WTC11 (cell line): Measurements from ENCODE around the gene SKAP1. TPM values are rescaled to one million over a fixed set of nuclear protein-coding genes. Genes with fewer than 3 reads are reported as not detected.
"Not testable (repeated sequence)": the region's sequence is repeated elsewhere in the genome, so short reads cannot be mapped to it uniquely, and the experiment has no call there.

ENCODE experiments used
- ATAC-seq: fragments of 200-7000 bp; cut with Tn5 transposase; 2 replicates; pipeline ENCODE4 v1.10.0; 2021; ENCODE audit warnings: mild to moderate bottlenecking, moderate library complexity
- CTCF ChIA-PET: fragments of 300-600 bp; sonication (Branson Sonifier 250); formaldehyde crosslinking; loops from one replicate; lab custom pipeline; 2021; ENCODE audit warnings: antibody characterized with exemption; lab: Charles Lee
- POLR2A ChIA-PET: fragments of 350-600 bp; sonication (Branson Sonifier 250); formaldehyde crosslinking; loops from one replicate; lab custom pipeline; 2021; ENCODE audit warnings: antibody characterized with exemption; lab: Charles Lee
- DNase-seq: peaks from one replicate; pipeline ENCODE4 v3.0.0; 2021; ENCODE audit warnings: low spot score
- H3K27ac Mint-ChIP-seq: 2 replicates; pipeline ENCODE4 v1.8.0; 2021; ENCODE audit warnings: mixed read lengths
- H3K27me3 Mint-ChIP-seq: 2 replicates; pipeline ENCODE4 v1.8.0; 2021; ENCODE audit warnings: low read depth, mild to moderate bottlenecking, moderate library complexity, mixed read lengths
- H3K36me3 Mint-ChIP-seq: 2 replicates; pipeline ENCODE4 v1.8.0; 2021; ENCODE audit warnings: mixed read lengths
- H3K4me1 Mint-ChIP-seq: 2 replicates; pipeline ENCODE4 v1.8.0; 2022; ENCODE audit warnings: mixed read lengths
- H3K4me3 Mint-ChIP-seq: 2 replicates; pipeline ENCODE4 v1.8.0; 2021; ENCODE audit warnings: mild to moderate bottlenecking, moderate library complexity, mixed read lengths
- H3K9me3 Mint-ChIP-seq: 2 replicates; pipeline ENCODE4 v1.8.0; 2021; ENCODE audit warnings: mixed read lengths
- ATF3 ChIP-seq: sonication (generic); formaldehyde crosslinking; conservative IDR thresholded peaks from 2 replicates; pipeline ENCODE4 v1.8.1; 2022; ENCODE audit warnings: mild to moderate bottlenecking, missing genetic modification reagents
- ATF6 ChIP-seq: sonication (generic); formaldehyde crosslinking; IDR thresholded peaks from 2 replicates; pipeline ENCODE4 v1.8.1; 2023; ENCODE audit warnings: mild to moderate bottlenecking, missing genetic modification reagents
- CBFB ChIP-seq: sonication (generic); formaldehyde crosslinking; IDR thresholded peaks from 2 replicates; pipeline ENCODE4 v1.8.1; 2022; ENCODE audit warnings: mild to moderate bottlenecking, low read depth, missing genetic modification reagents
- E2F1 ChIP-seq: sonication (generic); formaldehyde crosslinking; IDR thresholded peaks from 2 replicates; pipeline ENCODE4 v1.8.0; 2022; ENCODE audit warnings: mild to moderate bottlenecking, missing genetic modification reagents
- ESRRA ChIP-seq: sonication (generic); formaldehyde crosslinking; IDR thresholded peaks from 2 replicates; pipeline ENCODE4 v1.8.1; 2022; ENCODE audit warnings: mild to moderate bottlenecking, missing genetic modification reagents, borderline replicate concordance
- ETV6 ChIP-seq: sonication (generic); formaldehyde crosslinking; IDR thresholded peaks from 2 replicates; pipeline ENCODE4 v1.8.1; 2022; ENCODE audit warnings: mild to moderate bottlenecking, missing genetic modification reagents
- FOXP1 ChIP-seq: sonication (generic); formaldehyde crosslinking; IDR thresholded peaks from 2 replicates; pipeline ENCODE4 v1.8.0; 2022; ENCODE audit warnings: missing genetic modification reagents, mild to moderate bottlenecking, moderate library complexity, borderline replicate concordance
- HMGXB4 ChIP-seq: sonication (generic); formaldehyde crosslinking; IDR thresholded peaks from 2 replicates; pipeline ENCODE4 v1.8.1; 2023; ENCODE audit warnings: mild to moderate bottlenecking, moderate library complexity, missing genetic modification reagents
- MYBL2 ChIP-seq: sonication (generic); formaldehyde crosslinking; IDR thresholded peaks from 2 replicates; pipeline ENCODE4 v1.8.1; 2023; ENCODE audit warnings: mild to moderate bottlenecking, moderate library complexity, missing genetic modification reagents
- NFATC4 ChIP-seq: fragments of 250-450 bp; sonication (Bioruptor Pico); IDR thresholded peaks from 2 replicates; pipeline ENCODE4 v1.9.0; 2021; ENCODE audit warnings: mild to moderate bottlenecking
- NR3C1 ChIP-seq: sonication (generic); formaldehyde crosslinking; conservative IDR thresholded peaks from 2 replicates; pipeline ENCODE4 v1.8.1; 2023; ENCODE audit warnings: low read depth, mild to moderate bottlenecking, missing genetic modification reagents
- OVOL2 ChIP-seq: fragments of 250-450 bp; sonication (Bioruptor Pico); IDR thresholded peaks from 2 replicates; pipeline ENCODE4 v1.9.0; 2021; ENCODE audit warnings: mild to moderate bottlenecking, borderline replicate concordance
- STAT6 ChIP-seq: sonication (generic); formaldehyde crosslinking; conservative IDR thresholded peaks from 2 replicates; pipeline ENCODE4 v1.8.1; 2023; ENCODE audit warnings: mild to moderate bottlenecking, low read depth, missing genetic modification reagents, moderate library complexity
- ZNF423 ChIP-seq: fragments of 250-450 bp; sonication (Bioruptor Pico); IDR thresholded peaks from 2 replicates; pipeline ENCODE4 v2.1.2; 2022; ENCODE audit warnings: mild to moderate bottlenecking, moderate library complexity
- total RNA-seq: library from RNA; stranded (reverse); gene quantifications from 3 replicates; pipeline ENCODE4 v1.2.3, GENCODE V29; 2021

The SKAP1 gene
- total RNA-seq, 1 experiment from 2014 or later = not detected

GRCh38 chr17:48340916-48341315 is 89.1 kb downstream of the SKAP1 start:
- Mint-ChIP-seq H3K27ac (no peak overlapping the region), H3K4me3 (no peak overlapping the region)
- POLR2A ChIA-PET = no interaction called here
- TF ChIP-seq NFATC4 = no peak
- TF ChIP-seq FOXP1 (CRISPR knock-in tag) = no peak
- TF ChIP-seq ZNF423 = no peak
- no peak for TF ChIP-seq ATF6 (CRISPR knock-in tag)
- TF ChIP-seq, all 79 proteins: peak for 0
- Mint-ChIP-seq H3K36me3 (no peaks in the 10 kb centered on the region), H3K9me3 (no peaks in the 10 kb centered on the region), H3K4me1 (no peaks in the 10 kb centered on the region), H3K27me3 (peaks cover 46% of the 10 kb centered on the region)
- ATAC-seq = no peak
- DNase-seq = no peak
- CTCF ChIA-PET = no interaction called here

GRCh38 chr17:48338720-48339119 is 91.3 kb downstream of the SKAP1 start:
- no peak overlapping the region for H3K4me3 Mint-ChIP-seq
- H3K27ac Mint-ChIP-seq = no peak overlapping the region
- no peaks in the 10 kb centered on the region for H3K36me3 Mint-ChIP-seq
- H3K27me3 Mint-ChIP-seq = peaks cover 46% of the 10 kb centered on the region
- ATAC-seq = no peak
- TF ChIP-seq MYBL2 (CRISPR knock-in tag) = no peak
- no peak for TF ChIP-seq OVOL2
- no peak for TF ChIP-seq NR3C1 (CRISPR knock-in tag)
- no peak for TF ChIP-seq HMGXB4 (CRISPR knock-in tag)
- no peak for TF ChIP-seq ATF3 (CRISPR knock-in tag)
- TF ChIP-seq STAT6 (CRISPR knock-in tag) = no peak
- TF ChIP-seq ESRRA (CRISPR knock-in tag) = no peak
- TF ChIP-seq CBFB (CRISPR knock-in tag) = no peak
- no peak for TF ChIP-seq ETV6 (CRISPR knock-in tag)
- no peak for TF ChIP-seq E2F1
- H3K9me3 Mint-ChIP-seq = no peaks in the 10 kb centered on the region
- DNase-seq = no peak
- H3K4me1 Mint-ChIP-seq = no peaks in the 10 kb centered on the region
- POLR2A ChIA-PET = no interaction called here
- CTCF ChIA-PET = interaction anchor here (1.6 kb wide), 1 partner anchor 13 kb away, joined by 11 read pairs; no protein-coding TSS in a partner anchor

- ATAC-seq, DNase-seq, H3K4me1 Mint-ChIP-seq, H3K27ac Mint-ChIP-seq, H3K4me3 Mint-ChIP-seq, H3K36me3 Mint-ChIP-seq, POLR2A ChIA-PET, H3K9me3 Mint-ChIP-seq: not testable (repeated sequence)
- H3K27me3 Mint-ChIP-seq = peaks cover 51% of the 10 kb centered on the region
- CTCF ChIA-PET = interaction anchor here (0.7 to 1.6 kb wide), 3 partner anchors 14 to 122 kb away, joined by 3 to 11 read pairs (median 3); no protein-coding TSS in a partner anchor
Observed at GRCh38 chr17:48337903-48338302, 92.1 kb downstream of the SKAP1 start.
